NCI-H2081 (cell line): ENCODE measurements around the gene PARM1.
A peak's percentile ranks its signal among the peaks of the same experiment; 100 is the strongest.

Experiments used
- DNase-seq, 2 experiments: peaks; one replicate each; lab custom pipeline; 2025; lab: John Stamatoyannopoulos, UW

PARM1 gene

GRCh38 chr4:74932832-74933561 lies at the start of gene PARM1:
Gene PARM1 (plus strand): TSS chr4:74933116. CDS start chr4:74933328, 212 bp downstream.
- DNase-seq: peak; percentile 69 to 77

GRCh38 chr4:74884266-74884665 lies 48.6 kb upstream of the PARM1 start:
- DNase-seq: peak in 1 of 2 experiments; percentile 5

- DNase-seq: peak in 1 of 2 experiments; percentile 8
Observed at GRCh38 chr4:74886484-74886883, 46.4 kb upstream of the PARM1 start.

GRCh38 chr4:74890341-74890740 lies 42.6 kb upstream of the PARM1 start:
- no peak for DNase-seq

GRCh38 chr4:74891037-74891436 lies 41.9 kb upstream of the PARM1 start:
- DNase-seq: no peak

GRCh38 chr4:74893171-74893570 lies 39.7 kb upstream of the PARM1 start:
- no peak for DNase-seq

GRCh38 chr4:74896595-74896994 lies 36.3 kb upstream of the PARM1 start:
- DNase-seq: no peak

GRCh38 chr4:74897386-74897785 lies 35.5 kb upstream of the PARM1 start:
- DNase-seq: no peak

GRCh38 chr4:74900862-74901261 lies 32.1 kb upstream of the PARM1 start:
- no peak for DNase-seq

- no peak for DNase-seq
Observed at GRCh38 chr4:74904509-74905065, 28.3 kb upstream of the PARM1 start.

- DNase-seq: no peak
Observed at GRCh38 chr4:74906771-74907170, 26.1 kb upstream of the PARM1 start.

- no peak for DNase-seq
Observed at GRCh38 chr4:74919783-74920182, 13.1 kb upstream of the PARM1 start.

GRCh38 chr4:74920704-74921103 lies 12.2 kb upstream of the PARM1 start:
- DNase-seq: no peak

- DNase-seq: no peak
Observed at GRCh38 chr4:74921490-74921889, 11.4 kb upstream of the PARM1 start.

GRCh38 chr4:74926007-74926406 lies 6.9 kb upstream of the PARM1 start:
- DNase-seq: no peak

- no peak for DNase-seq
Observed at GRCh38 chr4:74930162-74930561, 2.8 kb upstream of the PARM1 start.

GRCh38 chr4:74931376-74931775 lies 1.5 kb upstream of the PARM1 start:
- DNase-seq: no peak

- no peak for DNase-seq
Observed at GRCh38 chr4:74932010-74932409, 906 bp upstream of the PARM1 start.

- no peak for DNase-seq
Observed at GRCh38 chr4:74933562-74934015, 673 bp downstream of the PARM1 start.

- DNase-seq: peak; percentile 6 to 38
Observed at GRCh38 chr4:74934016-74934831, 1.3 kb downstream of the PARM1 start.

GRCh38 chr4:74934888-74935287 lies 2.0 kb downstream of the PARM1 start:
- DNase-seq: no peak

GRCh38 chr4:74941123-74941522 lies 8.2 kb downstream of the PARM1 start:
- DNase-seq: no peak
